ENCODE data around the gene MRPL36. TPM values are rescaled to one million over a fixed set of nuclear protein-coding genes. Genes with fewer than 3 reads are reported as not detected.

The MRPL36 gene
- polyA plus RNA-seq, 1 experiment = 104 TPM

DNA sequence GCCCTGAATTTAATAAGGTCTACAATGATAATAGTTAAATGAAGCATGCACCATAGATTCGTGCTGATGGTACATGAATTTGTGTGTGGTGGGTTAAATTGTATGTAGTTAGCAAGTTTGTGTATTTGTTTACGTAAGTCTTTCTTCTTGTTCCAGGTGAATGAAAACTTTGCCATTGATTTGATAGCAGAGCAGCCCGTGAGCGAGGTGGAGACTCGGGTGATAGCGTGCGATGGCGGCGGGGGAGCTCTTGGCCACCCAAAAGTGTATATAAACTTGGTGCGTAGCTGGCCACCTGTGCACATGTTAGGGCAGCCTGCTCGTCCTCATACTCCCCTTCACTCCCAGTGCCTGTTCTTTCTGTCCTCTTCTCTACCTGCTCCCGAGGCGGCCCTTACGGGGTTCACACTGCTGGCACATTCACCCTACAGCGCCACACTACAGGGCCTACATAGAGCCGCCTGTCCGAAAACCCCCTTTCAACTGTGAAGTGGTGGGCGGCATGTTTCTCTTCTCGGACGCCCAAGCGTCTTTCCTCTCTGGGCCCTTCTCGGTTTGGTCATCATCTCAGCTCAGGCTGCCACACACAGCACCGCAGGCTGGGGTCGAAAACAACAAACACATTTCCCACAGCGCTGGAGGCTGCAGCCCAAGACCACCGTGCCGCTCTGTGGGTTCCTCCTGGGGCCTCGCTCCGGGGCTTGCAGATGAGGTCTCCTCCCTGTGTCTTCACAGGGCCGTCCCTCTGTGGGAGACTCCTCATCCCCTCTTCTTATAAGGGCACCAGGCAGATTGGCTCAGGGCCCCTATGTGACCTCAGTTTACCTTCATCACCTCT, 14.8 kb upstream of the MRPL36 start:
- H3K27ac ChIP-seq (ENCODE audit: low read depth, low read length) = no peak overlapping the region
- H3K9me3 ChIP-seq (ENCODE audit: control insufficient read depth, insufficient read depth, low read length) = peaks cover 3% of the 10 kb centered on the region; the same call in 1 of the 2 replicates
- H3K27me3 ChIP-seq (ENCODE audit: control insufficient read depth, insufficient read depth, low read length) = no peaks in the 10 kb centered on the region
- CTCF ChIA-PET = no interaction called here
- TF ChIP-seq, protein P1, sequence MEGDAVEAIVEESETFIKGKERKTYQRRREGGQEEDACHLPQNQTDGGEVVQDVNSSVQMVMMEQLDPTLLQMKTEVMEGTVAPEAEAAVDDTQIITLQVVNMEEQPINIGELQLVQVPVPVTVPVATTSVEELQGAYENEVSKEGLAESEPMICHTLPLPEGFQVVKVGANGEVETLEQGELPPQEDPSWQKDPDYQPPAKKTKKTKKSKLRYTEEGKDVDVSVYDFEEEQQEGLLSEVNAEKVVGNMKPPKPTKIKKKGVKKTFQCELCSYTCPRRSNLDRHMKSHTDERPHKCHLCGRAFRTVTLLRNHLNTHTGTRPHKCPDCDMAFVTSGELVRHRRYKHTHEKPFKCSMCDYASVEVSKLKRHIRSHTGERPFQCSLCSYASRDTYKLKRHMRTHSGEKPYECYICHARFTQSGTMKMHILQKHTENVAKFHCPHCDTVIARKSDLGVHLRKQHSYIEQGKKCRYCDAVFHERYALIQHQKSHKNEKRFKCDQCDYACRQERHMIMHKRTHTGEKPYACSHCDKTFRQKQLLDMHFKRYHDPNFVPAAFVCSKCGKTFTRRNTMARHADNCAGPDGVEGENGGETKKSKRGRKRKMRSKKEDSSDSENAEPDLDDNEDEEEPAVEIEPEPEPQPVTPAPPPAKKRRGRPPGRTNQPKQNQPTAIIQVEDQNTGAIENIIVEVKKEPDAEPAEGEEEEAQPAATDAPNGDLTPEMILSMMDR (IDR thresholded peaks at IDR 0.05; ENCODE audit: low read depth, low read length) = no peak
- POLR2A ChIA-PET = no interaction called here
- no peak for DNase-seq (ENCODE audit: low read depth, low spot score)
- no peak overlapping the region for H3K4me3 ChIP-seq (ENCODE audit: low read depth, low read length)

- POLR2A ChIA-PET = no interaction called here
- CTCF ChIA-PET = interaction anchor here (1.5 kb wide), 1 partner anchor 10 kb away, joined by 3 read pairs; the partner anchor contains the start of gene NDUFS6
These were observed 11.0 kb upstream of the MRPL36 start for GRCh38 chr5:1810581-1811101.

DNA sequence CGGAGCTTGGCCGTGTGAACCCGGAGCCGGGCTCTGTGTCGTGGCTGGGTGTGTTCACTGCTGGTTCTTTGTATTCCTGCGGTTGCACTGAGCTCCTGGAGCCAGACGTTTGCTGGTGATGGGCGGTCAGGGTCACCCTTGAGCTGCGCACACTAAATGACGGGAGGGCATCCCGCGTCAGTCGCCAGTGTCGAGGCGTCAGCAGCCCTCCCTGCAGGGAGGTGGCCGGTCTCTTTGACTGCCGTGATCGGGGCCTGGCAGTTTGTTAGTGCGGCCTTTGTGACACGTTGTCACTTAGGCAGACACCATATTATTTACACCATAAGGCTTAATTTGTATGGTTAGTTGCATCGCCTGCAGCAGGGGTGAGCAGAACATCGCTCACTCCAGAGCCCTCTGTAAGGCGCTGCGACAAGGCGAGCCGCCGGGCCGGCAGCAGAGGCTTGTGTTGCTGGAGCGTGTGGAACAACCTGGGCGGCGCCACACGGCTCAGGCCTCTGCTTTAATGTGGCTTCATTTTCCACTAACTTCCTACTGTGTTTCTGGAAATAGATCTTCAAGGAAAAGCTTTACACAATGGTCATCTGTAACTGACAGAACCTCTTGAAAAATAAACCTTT, 9.9 kb upstream of the MRPL36 start:
- Histone ChIP-seq H3K4me3 (ENCODE audit: low read depth, low read length) (no peak overlapping the region), H3K27ac (ENCODE audit: low read depth, low read length) (no peak overlapping the region), H3K9me3 (ENCODE audit: control insufficient read depth, insufficient read depth, low read length) (peaks cover 10% of the 10 kb centered on the region; the same call in 1 of the 2 replicates), H3K27me3 (ENCODE audit: control insufficient read depth, insufficient read depth, low read length) (no peaks in the 10 kb centered on the region)
- ChIA-PET POLR2A (no interaction called here), CTCF (no interaction called here)
- DNase-seq (ENCODE audit: low read depth, low spot score) = no peak
- TF ChIP-seq, protein P1 (IDR thresholded peaks at IDR 0.05; ENCODE audit: low read depth, low read length) = no peak

More at GRCh38 chr5:1810581-1811101, 11.0 kb upstream of the MRPL36 start:
- H3K4me3 ChIP-seq (ENCODE audit: low read depth, low read length) = no peak overlapping the region
- H3K9me3 ChIP-seq (ENCODE audit: control insufficient read depth, insufficient read depth, low read length) = peaks cover 10% of the 10 kb centered on the region; the same call in 1 of the 2 replicates
- no peaks in the 10 kb centered on the region for H3K27me3 ChIP-seq (ENCODE audit: control insufficient read depth, insufficient read depth, low read length)
- H3K27ac ChIP-seq (ENCODE audit: low read depth, low read length) = no peak overlapping the region
- TF ChIP-seq, protein P1 (IDR thresholded peaks at IDR 0.05; ENCODE audit: low read depth, low read length) = no peak
- DNase-seq (ENCODE audit: low read depth, low spot score) = no peak

GRCh38 chr5:1808439-1808838, 8.8 kb upstream of the MRPL36 start:
- Histone ChIP-seq H3K9me3 (ENCODE audit: control insufficient read depth, insufficient read depth, low read length) (peaks cover 10% of the 10 kb centered on the region; the same call in 1 of the 2 replicates), H3K4me3 (ENCODE audit: low read depth, low read length) (no peak overlapping the region), H3K27ac (ENCODE audit: low read depth, low read length) (peak overlapping the region; percentile 21), H3K27me3 (ENCODE audit: control insufficient read depth, insufficient read depth, low read length) (no peaks in the 10 kb centered on the region)
- ChIA-PET CTCF (no interaction called here), POLR2A (no interaction called here)
- TF ChIP-seq, protein P1 (IDR thresholded peaks at IDR 0.05; ENCODE audit: low read depth, low read length) = no peak
- DNase-seq (ENCODE audit: low read depth, low spot score) = no peak

Measured in AG04450 (cell line).